Measurements from ENCODE around the gene NXN. TPM values are rescaled to one million over a fixed set of nuclear protein-coding genes. Genes with fewer than 3 reads are reported as not detected.
A peak's percentile ranks its signal among the peaks of the same experiment; 100 is the strongest.

The NXN gene
- polyA plus RNA-seq, 1 of the 3 experiments (the other 2 are of a cell fraction) = 23.9 TPM

- ChIA-PET CTCF (no interaction called here), POLR2A (no interaction called here)
- Histone ChIP-seq H3K27ac (ENCODE audit: low read depth in 2 of 2, low read length in 1 of 2) (peak overlapping the region in 1 of 2 experiments; percentile 68; a peak in 2 of 4 replicates), H3K4me2 (no peak overlapping the region), H3K79me2 (ENCODE audit: insufficient read depth) (no peaks in the 10 kb centered on the region), H3K9ac (no peak overlapping the region), H3K4me3 (ENCODE audit: low read depth in 2 of 2, low read length in 1 of 2) (no peak overlapping the region), H2AFZ (ENCODE audit: low read depth) (no peak overlapping the region), H3K27me3 (ENCODE audit: insufficient read depth) (peaks cover 18% of the 10 kb centered on the region; the same call in 1 of the 2 replicates), H3K4me1 (ENCODE audit: control insufficient read depth in 1 of 2, insufficient read depth in 2 of 2, low read depth in 1 of 2, low read length in 1 of 2) (no peaks in the 10 kb centered on the region), H4K20me1 (ENCODE audit: insufficient read depth) (0 out of 2 replicates have a peak, but pooled peaks cover 4% of the 10 kb centered on the region), H3K36me3 (replicated peaks in 1 of 2; ENCODE audit: control insufficient read depth in 1 of 2, insufficient read depth in 2 of 2, low read length in 1 of 2) (no peaks in the 10 kb centered on the region), H3K9me2 (no peaks in the 10 kb centered on the region), H3F3A (replicated peaks; ENCODE audit: insufficient read depth) (no peaks in the 10 kb centered on the region), H3K9me3 (no peaks in the 10 kb centered on the region)
- 26% methylated on average over 9 of the region's 9 CpGs for WGBS (ENCODE audit: low lambda C conversion rate)
- no peak for DNase-seq
- peak; percentile 82 for TF ChIP-seq TCF12 (IDR thresholded peaks at IDR 0.05)
- TF ChIP-seq REST (IDR thresholded peaks at IDR 0.05; ENCODE audit: low read depth, low read length) = no peak
- TF ChIP-seq GABPA (IDR thresholded peaks at IDR 0.05; ENCODE audit: low read depth) = no peak
- no peak for TF ChIP-seq ELF1 (IDR thresholded peaks at IDR 0.05)
- peak; percentile 36; the same call in 1 of the 2 replicates for TF ChIP-seq RXRA (IDR thresholded peaks at IDR 0.05; ENCODE audit: borderline replicate concordance, low read depth)
- no peak for TF ChIP-seq SIN3A (IDR thresholded peaks at IDR 0.05; ENCODE audit: borderline replicate concordance, low read depth, low read length)
- TF ChIP-seq RCOR1 (IDR thresholded peaks at IDR 0.05; ENCODE audit: low read length) = no peak
- no peak for TF ChIP-seq RAD21 (IDR thresholded peaks at IDR 0.05; ENCODE audit: low read length)
- TF ChIP-seq EP300 (IDR thresholded peaks at IDR 0.05; ENCODE audit: borderline replicate concordance in 1 of 2, low read depth in 1 of 2, low read length in 1 of 2) = peak in 1 of 2 experiments; percentile 55; a peak in 1 of 4 replicates
- no peak for TF ChIP-seq FOXM1 (IDR thresholded peaks at IDR 0.05; ENCODE audit: low read depth)
- TF ChIP-seq ZBTB33 (IDR thresholded peaks at IDR 0.05; ENCODE audit: borderline replicate concordance, low read depth) = no peak
- TF ChIP-seq TAF1 (IDR thresholded peaks at IDR 0.05; ENCODE audit: borderline replicate concordance, low read depth, low read length) = no peak
- TF ChIP-seq MAX (IDR thresholded peaks at IDR 0.05; ENCODE audit: low read depth) = peak; percentile 42; the same call in 1 of the 2 replicates
- TF ChIP-seq PBX3 (IDR thresholded peaks at IDR 0.05) = peak; percentile 64
- TF ChIP-seq JUND (IDR thresholded peaks at IDR 0.05) = peak; percentile 50
- no peak for TF ChIP-seq USF2 (IDR thresholded peaks at IDR 0.05; ENCODE audit: borderline replicate concordance, low read depth, low read length)
- TF ChIP-seq CTCF (IDR thresholded peaks at IDR 0.05) = no peak
- no peak for TF ChIP-seq EZH2phosphoT487 (IDR thresholded peaks at IDR 0.05; ENCODE audit: borderline replicate concordance, low read depth)
- TF ChIP-seq NRF1 (IDR thresholded peaks at IDR 0.05; ENCODE audit: low read depth, low read length) = no peak
- TF ChIP-seq IRF3 (IDR thresholded peaks at IDR 0.05; ENCODE audit: low read depth, low read length) = no peak
- no peak for TF ChIP-seq MXI1 (IDR thresholded peaks at IDR 0.05; ENCODE audit: low read depth, low read length)
- TF ChIP-seq TEAD4 (IDR thresholded peaks at IDR 0.05; ENCODE audit: borderline replicate concordance, insufficient read depth) = peak; percentile 89; the same call in 1 of the 2 replicates
- peak; percentile 38; the same call in 1 of the 2 replicates for TF ChIP-seq POLR2AphosphoS5 (IDR thresholded peaks at IDR 0.05; ENCODE audit: low read depth, low read length)
Observed at GRCh38 chr17:835263-835662, 144.3 kb downstream of the NXN start.
